GM19351 (cell line): ENCODE measurements around the gene EEF2.
A peak's percentile ranks its signal among the peaks of the same experiment; 100 is the strongest.
"Not testable (repeated sequence)": the region's sequence is repeated elsewhere in the genome, so short reads cannot be mapped to it uniquely, and the experiment has no call there.

ENCODE experiments used
- ATAC-seq: cut with Tn5 transposase; IDR thresholded peaks from one replicate; pipeline ENCODE4 v1.9.1; 2021; ENCODE audit warnings: mild to moderate bottlenecking, moderate library complexity; ENCODE audit not compliant: unreplicated experiment

EEF2 gene

GRCh38 chr19:4015705-4016402 lies 30.6 kb upstream of the EEF2 start:
- ATAC-seq, result no peak

DNA sequence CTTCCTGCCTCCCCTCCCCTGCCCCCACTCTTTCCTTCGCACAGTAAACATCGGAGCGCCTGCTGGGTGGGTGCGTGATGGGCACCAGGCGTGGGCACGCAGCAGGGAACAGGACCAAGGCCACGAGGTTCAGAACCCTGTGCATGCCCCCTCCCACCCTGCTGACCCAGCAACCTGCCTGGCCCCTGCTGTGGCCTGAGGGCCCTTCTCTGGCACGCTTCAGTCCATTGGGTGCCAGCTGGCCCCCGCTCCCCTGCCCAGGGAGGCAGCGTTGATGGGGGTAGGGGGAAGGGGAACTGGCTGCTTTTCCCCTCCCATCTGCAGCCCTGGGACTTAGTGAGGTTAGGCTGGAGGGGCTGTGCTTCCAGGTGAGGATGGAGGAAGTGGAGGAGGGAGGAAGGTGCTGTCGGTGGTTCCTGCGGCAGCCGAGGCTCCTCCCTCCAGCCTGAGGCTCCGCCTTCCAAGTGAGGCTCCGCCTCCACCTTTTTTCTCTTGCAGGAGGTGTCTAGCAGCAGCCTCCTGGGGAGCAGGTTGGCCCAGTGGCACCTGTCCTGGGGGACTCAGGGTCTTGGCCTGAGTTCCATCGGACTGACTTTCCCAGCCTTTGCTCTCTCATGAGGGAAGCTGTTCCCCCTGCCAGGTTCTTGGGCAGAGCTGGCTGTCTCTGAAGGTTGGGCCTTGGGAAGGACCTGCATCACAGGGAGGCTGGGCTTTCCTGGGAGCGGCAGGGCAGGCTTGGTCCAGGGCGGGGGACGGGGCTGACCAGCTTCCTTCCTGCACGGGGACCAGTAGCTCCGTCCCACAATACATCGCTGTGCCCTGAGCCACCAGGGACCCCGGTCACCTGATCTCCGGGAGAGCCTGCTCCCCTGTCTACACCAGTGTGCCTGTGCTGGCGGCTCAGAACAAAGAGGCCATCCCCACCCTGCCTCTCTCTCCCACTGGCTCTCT lies 29.6 kb upstream of the EEF2 start:
- no peak for ATAC-seq

GRCh38 chr19:4013886-4014540 lies 28.8 kb upstream of the EEF2 start:
- no peak for ATAC-seq

DNA sequence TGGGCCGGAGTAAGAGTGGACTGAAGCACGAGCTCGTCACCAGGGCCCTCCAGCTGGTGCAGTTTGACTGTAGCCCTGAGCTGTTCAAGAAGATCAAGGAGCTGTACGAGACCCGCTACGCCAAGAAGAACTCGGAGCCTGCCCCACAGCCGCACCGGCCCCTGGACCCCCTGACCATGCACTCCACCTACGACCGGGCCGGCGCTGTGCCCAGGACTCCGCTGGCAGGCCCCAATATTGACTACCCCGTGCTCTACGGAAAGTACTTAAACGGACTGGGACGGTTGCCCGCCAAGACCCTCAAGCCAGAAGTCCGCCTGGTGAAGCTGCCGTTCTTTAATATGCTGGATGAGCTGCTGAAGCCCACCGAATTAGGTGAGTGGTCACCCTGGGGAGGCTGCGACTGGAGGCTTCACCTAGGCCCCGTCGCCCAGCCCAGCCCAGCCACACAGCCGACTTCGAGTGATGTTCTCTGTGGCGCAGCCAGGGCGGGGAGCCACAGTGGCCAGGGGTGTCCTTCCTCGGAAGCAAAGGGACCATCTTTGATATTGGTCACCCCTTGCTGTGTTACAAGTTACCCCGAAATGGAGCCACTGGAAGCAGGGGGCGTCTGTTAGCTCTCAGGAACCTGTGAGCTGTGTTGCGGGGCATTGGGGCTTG lies 27.8 kb upstream of the EEF2 start:
- no peak for ATAC-seq

DNA sequence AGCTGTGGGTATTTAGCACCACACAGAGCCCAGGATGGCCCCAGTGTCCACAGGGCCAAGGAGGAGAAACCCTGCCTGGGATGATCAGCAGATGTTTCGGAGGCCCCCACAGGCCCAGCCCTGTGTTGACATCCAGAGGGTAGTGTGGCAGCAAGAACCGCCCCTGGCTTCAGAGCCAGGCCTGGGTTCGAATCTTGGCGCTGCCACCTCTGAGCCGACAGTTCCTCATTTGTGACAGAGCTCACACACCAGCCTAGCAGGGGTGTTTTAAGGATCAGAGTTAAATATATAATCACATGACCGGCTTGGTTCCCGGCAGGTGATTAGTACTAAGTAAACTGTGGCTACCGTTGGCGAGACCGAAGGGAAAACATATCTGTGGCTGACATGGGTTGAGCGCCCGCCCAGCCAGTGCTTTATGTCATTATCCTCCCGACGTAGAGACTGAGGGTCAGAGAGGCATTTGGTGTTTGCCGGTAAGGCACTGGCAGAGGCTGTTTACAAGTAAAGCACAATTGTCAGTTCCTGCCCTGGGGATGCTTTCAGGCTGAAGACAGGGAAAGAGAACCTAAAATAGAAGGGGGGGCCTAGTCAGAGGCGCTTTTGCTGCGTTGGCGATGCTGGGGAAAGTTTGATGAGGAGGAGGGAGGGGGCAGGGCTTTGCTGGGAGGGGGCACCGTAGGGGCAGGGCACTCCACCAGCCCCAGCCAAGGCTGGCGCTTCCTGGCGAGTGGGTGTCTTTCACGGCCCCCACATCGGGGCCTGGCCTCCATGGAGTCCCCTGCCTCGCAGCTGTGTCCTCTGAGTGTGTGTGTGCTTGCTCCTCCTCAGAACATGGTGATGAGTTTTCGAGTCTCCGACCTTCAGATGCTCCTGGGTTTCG lies 27.1 kb upstream of the EEF2 start:
- ATAC-seq, result no peak

DNA sequence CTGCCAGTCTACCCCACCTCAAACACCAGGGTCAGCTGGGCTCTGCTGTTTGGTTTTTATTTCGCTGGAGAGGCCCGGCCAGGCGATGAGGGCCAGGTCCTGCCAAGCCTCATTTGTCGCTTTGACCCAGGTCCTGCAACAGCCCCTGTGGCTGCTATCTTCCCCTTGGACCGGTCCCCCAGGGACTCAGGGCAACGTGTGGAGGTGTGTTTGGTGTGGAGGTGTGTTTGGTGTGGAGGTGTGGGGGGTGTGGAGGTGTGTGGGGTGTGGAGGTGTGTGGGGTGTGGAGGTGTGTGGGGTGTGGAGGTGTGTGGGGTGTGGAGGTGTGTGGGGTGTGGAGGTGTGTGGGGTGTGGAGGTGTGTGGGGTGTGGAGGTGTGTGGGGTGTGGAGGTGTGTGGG lies 26.2 kb upstream of the EEF2 start:
- ATAC-seq, result not testable (repeated sequence)

DNA sequence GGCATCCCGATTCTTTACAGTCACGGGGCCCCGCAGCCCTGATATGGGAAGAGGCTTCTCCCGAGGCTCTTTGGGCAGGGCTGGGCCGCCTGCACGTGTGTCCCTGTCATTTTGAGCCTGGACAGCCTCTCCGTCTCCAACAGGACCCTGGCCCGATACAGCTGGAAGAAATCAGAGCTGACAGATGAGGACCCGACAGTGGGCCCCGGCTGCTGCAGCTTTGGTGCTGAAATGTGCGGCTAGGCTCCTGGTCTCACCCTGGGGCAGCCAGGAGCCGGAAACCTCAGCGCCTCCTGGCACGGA lies 25.5 kb upstream of the EEF2 start:
- ATAC-seq, result no peak

GRCh38 chr19:4009990-4010807 lies 24.9 kb upstream of the EEF2 start:
- no peak for ATAC-seq

- peak; percentile 10 for ATAC-seq
Measured at GRCh38 chr19:4007836-4008539, 22.7 kb upstream of the EEF2 start.

- ATAC-seq, result peak; percentile 82
Measured at GRCh38 chr19:4007021-4007835, 22.0 kb upstream of the EEF2 start, which contains the start of gene PIAS4. Gene PIAS4 (plus strand): TSS chr19:4007736. CDS start chr19:4007761, 25 bp downstream.

DNA sequence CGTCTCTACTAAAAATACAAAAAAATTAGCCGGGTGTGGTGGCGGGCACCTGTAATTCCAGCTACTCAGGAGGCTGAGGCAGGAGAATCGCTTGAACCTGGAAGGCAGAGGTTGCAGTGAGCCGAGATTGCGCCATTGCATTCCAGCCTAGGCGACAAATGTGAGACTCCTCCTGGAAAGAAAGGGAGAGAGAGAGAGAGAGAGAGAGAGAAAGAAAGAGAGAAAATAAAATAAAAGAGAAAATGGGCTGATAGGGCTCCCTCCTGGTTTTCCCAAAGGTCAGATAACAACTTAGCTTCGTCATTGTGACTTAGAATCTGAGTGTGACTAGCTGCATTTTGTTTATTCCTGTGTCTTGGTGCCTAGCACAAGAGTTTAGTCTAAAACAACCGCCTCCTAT lies 20.2 kb upstream of the EEF2 start:
- ATAC-seq, result not testable (repeated sequence)

GRCh38 chr19:4000798-4001197 lies 15.5 kb upstream of the EEF2 start:
- not testable (repeated sequence) for ATAC-seq

GRCh38 chr19:3998667-3999412 lies 13.6 kb upstream of the EEF2 start:
- not testable (repeated sequence) for ATAC-seq

GRCh38 chr19:3995607-3996006 lies 10.3 kb upstream of the EEF2 start:
- ATAC-seq, result no peak

DNA sequence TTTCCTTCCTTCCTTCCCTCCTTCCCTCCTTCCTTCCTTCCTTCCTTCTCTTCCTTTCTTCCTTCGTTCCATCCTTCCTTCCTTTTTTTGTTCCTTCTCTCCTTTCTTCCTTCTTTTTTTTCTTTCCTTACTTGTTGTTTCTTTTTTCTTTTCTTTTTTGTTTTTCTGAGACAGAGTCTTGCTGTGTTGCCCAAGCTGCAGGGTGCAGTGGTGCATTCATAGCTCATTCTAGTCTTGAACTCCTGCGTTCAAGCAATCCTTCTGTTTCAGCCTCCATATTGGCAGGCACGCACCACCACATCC lies 5.5 kb upstream of the EEF2 start:
- no peak for ATAC-seq

- no peak for ATAC-seq
Measured at GRCh38 chr19:3987619-3988371, 2.5 kb upstream of the EEF2 start.
